ENCODE data around the gene PAX7.
A peak's percentile ranks its signal among the peaks of the same experiment; 100 is the strongest.
"Not testable (repeated sequence)": the region's sequence is repeated elsewhere in the genome, so short reads cannot be mapped to it uniquely, and the experiment has no call there.

The PAX7 gene

DNA sequence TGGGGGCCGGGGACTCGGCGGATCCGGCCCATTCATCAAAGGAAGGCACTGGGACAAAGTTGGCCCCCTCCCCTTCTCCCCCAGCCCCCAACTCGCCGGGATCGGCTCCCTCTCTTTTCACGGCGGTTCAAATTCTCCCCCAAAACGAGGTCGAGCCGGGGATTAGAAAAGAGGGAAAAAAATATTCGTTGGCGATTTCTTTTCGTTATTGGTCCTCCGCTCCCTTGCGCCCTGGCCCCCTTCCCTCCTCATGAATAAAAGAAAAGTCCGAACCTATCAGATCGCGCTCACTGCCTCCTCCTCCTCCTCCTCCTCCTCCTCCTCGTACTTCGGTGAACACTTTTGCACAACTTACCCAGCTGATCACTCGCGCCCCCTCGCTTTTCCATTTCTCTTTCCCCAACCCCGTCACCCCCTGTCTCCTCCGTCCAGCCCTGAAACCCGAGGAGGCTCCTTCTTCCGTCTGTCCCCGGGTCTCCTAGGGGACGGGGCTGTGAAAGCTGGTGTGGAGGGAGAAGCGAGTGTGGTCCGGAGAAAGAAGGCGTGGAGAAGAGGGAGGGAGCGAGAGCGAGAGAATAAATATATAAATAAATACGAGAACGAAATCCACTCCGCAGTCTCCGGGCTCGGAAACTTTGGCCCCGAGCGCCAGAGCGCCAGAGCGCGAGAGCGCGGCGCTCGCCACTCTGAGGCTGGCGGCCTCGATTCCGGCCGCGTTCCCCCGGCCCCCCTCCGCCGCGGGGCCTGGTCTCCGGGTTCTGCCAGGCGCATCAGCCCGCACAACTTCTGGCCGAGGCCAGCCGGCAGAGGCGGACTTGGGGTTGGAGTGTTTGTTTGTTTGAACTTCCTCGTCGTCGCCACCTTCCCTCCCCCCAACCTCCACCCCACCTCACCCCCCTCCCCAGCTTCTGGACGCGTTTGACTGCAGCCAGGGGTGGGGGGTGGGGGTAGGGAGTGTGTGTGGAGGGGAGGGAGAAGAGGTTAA lies at the start of gene PAX7:
PAX7 (plus strand) TSS at position 336 of the 985 bp plus-strand sequence. CDS start 758 bp downstream, outside the sequence.
- no peak for DNase-seq (ENCODE audit: low read depth in 2 of 2)

DNA sequence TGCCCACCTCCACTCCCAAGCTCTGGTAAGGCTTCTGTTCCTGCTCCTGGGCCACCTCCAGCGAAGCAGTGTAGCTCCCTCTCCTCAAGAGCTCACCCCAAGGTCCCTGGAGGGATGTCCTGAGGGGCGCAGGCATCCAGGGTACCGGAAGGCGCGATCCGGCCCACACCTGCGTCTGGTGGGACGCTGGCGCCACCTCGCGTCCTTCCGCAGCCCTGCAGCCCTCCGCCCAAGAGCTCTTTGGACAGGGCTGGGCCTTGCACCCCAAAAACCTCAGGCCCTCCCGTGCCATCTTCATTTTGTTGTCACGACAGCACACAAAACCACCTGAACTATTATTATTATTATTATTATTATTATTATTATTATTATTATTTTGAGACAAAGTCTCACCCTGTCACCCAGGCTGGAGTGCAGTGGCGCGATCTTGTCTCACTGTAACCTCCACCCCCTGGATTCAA lies 49.2 kb upstream of the PAX7 start:
- DNase-seq (ENCODE audit: low read depth in 2 of 2) = peak; percentile 15 to 44

DNA sequence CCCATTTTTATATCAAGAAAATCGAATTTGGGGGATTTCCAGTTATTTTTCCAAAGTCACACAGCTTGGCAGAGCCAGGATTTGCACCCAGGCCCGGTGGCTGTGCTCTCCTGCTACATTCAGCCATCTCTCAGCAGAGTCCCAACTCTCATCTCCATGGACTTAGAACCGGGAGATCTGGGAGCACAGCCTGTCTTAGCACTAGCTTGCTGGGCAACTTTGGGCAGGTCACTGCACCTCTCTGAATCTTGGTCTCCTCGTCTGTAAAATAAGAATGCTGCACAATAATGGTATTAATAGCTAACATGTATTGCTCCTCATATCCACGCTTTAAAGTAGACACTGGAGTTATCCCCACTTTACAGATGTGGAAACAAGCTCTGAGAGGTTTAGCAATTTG lies 47.8 kb upstream of the PAX7 start:
- no peak for DNase-seq (ENCODE audit: low read depth in 2 of 2)

DNA sequence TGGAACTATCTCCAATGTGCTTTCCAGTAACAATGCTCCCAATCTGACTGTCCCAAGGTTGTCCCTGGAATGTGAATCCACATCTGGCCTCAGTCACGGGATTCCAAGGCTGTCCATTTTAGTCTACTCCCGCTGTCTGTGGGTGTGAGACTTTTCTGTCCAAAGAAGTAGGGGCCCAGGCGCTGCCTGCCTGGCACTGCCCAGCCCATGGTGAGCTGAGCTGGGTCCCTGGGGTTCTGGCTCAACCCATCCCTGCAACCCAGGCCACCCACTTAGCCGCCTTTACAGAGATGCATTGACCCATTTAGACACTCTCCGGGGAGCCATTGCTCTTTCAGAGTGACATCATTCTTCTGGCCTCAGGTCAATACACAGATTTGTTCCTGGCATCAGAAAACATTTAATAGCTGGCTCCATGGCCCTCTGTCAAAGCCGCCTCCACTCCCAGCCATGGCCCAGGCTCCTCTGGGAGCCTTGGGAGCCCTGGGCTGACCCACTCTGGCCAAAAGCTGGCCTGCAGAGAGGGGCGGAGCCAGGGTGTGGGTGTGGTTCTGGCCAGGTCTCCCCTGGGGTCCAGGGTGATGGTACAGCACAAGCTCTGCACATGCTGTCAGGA lies 47.2 kb upstream of the PAX7 start:
- DNase-seq (ENCODE audit: low read depth in 2 of 2) = no peak

DNA sequence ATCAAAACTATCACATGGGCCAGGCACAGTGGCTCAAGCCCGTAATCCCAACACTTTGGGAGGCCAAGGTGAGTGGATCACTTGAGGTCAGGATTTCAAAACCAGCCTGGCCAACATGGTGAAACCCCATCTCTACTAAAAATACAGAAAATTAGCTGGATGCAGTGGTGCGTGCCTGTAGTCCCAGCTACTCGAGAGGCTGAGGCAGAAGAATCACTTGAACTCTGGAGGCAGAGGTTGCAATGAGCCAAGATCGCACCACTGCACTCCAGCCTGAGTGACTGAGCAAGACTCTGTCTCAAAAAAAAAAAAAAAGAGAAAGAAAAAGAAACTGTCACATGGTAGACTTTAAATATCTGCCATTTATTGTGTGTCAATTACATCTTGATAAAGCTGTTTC lies 44.6 kb upstream of the PAX7 start:
- not testable (repeated sequence) for DNase-seq (ENCODE audit: low read depth in 2 of 2)

DNA sequence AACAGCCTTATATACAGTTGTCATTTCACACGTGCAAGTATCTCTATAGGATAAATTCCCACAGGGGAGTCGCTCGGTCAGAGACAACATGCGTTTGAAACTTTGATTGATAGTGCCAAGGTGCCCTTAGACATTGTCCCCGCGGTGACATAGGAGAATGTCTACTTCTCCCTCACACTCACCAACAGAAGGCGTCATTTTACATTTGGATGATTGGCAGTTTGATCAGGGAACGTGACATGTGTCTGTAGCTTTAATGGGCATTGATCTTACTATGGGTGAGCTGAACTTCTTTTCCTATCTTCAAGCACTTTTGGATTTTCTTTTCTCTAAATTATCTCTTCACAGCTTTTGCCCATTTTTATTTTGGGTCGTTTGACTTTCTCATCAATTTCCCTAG lies 42.6 kb upstream of the PAX7 start:
- no peak for DNase-seq (ENCODE audit: low read depth in 2 of 2)

DNA sequence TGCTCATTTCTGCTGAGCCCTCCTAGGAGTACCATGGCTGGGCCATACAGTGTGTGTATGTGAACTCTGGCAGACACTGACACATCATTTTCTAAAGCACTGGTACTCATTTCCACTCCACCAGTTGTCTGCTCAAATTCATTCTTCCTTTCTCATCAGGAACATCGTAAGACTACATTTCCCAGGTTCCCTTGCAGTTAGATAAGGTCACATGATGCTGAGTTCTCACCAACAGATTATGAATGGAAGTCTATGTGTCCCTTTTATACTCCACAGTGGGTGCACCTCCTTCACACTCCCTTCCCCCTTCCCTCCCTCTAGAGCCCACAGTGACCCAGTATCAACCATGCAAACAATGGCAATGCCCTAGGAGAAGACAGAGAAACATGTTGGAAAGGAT lies 38.3 kb upstream of the PAX7 start:
- DNase-seq (ENCODE audit: low read depth in 2 of 2) = no peak

DNA sequence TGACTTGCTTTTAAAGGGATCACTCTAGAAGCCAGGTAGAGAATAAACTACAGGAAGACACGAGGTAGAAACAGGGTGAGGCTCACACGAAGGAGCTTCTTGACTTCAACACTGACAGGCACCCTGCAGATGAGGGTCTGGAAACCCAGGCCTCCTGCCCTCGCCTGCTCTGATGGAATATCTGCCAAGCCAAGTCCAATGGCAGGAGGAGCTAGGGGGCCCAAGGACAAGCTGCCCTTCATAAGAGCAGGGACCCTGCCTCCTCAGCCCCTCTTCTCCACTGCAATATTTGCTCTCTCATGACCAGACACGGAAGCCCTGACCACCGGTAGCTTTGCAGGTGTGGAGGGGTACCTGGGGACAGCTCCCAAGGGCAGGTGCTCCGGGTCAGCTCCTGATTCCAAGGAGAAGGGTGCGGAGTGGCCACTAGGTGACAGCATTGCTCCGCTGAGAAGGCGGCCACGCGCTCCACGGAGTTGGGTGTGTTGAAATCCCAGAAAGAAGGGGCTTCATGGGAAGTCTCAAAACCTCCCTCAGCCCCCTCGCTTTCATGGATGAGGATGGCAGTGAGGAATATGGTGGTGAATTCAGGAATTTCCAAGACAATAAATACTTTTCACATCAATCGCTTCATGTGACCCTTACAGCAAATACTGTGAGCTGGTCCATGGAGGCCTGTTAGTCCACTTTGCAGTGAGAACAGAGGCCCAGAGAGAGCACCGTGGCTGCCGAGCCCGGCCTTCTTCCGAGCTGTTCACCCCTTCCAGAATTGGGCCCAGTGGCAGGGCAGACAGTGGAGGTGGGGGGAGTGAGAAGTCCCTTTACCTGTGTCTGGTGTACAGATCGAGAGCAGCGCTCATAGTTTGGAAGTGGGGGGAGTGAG lies 33.2 kb upstream of the PAX7 start:
- peak; percentile 28 to 46 for DNase-seq (ENCODE audit: low read depth in 2 of 2)

DNA sequence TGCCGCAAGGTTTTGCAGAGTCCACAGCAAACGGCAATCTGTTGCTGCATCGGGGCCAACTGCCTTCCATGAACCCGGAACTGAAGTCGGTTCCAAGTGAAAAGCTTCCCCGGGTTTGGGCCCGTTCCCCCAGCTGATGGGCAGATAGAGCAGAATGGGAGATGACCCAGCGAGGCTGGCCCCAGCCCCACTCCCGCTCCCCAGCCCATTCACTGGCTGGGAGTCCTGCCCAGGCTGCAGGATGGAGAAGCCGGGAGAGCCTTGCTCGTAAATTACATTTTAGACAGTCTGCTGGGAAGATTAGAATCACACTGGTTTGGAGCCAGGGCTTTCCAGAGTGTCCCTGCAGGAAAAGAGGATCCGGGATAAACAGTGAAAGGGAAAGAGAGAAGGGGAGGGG lies 31.6 kb upstream of the PAX7 start:
- DNase-seq (ENCODE audit: low read depth in 2 of 2) = no peak

DNA sequence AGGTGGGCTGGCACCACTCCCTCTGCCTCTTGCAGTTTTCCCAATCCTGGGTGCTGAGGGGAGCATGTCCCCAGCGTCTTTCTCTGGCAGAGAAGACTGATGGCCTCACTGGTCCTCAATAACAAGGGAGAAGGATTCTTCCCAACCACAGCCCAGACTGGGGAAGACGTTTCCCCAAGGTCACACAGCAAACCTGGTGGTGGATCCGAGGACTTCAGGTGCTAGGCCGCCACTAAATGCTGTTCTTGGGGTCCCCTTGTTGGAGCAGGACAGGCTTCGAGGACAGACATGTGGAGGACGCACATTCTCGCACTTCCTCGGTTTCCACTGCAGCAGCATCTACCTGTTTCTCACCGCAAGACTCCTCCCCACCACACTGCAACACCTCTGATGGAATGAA lies 30.9 kb upstream of the PAX7 start:
- DNase-seq (ENCODE audit: low read depth in 2 of 2) = no peak

DNA sequence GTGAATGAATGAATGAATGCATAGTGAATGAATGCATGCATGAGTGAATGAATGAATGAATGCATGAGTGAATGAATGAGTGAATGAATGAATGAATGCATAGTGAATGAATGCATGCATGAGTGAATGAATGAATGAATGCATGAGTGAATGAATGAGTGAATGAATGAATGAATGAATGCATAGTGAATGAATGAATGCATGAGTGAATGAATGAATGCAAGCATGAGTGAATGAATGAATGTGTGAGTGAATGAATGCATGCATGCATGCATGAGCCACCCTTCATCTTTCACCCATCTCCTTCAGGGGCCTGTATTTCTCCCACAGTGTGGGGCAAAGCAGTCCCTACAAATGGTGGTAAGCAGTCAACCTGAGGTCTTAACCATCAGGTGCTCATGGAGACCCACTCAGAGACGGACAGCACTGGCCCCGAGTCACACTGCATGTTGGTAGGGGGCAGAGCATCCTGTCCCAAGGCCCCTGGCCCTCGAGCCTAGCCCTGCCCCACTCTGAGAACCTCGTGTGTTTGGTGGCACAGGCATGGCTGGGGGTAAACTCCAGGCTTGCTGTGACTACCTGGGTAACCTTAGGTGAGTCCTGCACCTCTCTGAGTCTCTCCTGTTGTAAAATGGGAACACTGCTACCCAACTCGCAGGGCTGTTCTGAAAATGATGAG lies 28.0 kb upstream of the PAX7 start:
- no peak for DNase-seq (ENCODE audit: low read depth in 2 of 2)

DNA sequence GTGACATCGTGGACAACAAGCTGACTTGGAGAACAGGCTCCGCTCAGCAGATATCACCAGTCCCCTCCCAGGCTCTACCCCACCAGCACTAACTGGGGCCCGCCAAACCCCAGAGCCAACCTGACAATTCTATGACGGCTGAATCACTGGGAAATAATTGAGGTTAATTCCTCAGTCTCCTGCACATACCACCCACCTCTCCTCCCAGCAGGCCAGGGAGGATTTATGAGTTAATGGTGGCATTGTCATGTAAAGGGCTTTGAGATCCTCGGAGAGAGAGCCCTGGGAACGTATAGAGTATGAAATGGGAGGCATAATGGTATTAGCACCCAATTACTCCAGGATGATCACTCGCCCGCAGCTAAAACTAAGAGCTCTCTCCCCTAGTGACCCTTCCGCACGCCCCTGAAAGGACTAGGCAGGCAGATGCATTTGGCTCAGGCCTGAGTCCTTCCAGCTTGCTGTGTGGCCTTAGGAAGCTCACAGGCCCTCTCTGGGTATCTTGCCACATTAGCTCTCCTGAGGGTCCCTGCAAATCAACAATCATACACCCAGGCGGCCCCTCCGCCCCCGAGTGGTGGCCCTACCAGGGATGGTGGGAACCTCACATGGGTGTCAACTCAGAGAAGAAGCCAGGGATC lies 27.3 kb upstream of the PAX7 start:
- no peak for DNase-seq (ENCODE audit: low read depth in 2 of 2)

DNA sequence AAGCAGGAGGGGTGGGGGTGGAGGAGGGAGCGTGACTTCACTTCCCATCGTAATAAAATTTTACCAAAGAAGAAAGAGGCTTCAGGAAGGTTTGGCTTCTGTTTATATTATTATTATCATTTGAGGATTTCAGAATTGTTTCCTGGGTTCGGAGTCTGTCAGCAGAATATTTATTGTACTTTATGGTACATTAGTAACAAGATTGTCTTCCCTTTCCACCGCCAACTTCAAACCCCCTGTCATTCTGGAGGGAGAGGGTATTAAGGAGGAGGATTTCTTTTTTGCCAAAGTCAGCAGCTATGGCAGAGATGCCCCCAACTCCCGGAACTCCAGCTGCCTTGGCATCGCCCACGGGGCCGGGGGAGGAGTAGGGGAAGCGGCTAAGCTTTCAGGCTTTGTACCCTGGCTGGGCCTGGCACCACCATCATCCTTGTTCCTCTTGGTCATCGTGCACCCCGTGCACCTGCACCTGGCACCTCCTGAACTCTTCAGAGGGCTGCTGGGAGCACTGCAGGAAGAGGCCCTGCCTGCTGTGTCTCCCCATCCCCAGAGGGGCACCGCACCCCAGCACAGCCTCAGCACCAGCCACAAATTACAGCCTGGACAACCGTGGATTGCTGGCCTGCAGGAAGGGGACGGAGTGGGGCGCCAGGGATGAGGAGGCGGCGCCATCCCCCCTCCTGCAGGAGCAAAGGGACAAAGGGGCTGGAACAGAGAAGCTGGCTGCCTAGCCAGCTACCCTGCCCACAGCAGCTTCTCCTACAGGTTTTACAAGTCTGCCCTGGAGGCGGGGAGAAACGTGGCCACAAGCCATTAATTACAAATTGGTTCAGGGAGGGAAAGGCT lies 24.0 kb upstream of the PAX7 start:
- DNase-seq (ENCODE audit: low read depth in 2 of 2) = no peak

DNA sequence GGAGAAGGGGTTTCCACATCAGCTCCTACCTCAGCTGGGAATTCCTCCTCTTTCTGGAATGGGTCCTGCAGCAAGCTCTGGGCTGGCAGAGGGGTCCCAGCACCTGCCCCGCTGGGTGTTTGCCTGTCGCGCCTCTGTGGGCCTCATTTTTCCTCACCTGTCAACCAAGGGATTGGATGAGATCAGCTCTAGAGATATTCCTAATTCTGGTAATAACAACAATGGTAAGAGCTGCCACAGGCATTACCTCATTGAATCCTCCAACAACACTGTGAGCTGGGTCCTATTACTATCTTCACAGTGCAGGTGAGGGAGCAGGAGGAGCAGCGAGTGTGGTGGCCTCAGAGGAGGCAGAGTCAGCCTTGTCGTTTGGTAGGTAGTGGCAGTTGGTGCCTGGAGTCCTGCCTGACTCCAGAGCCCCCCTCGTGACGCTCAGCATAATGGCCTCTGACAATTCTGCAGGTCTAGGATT lies 23.3 kb upstream of the PAX7 start:
- DNase-seq (ENCODE audit: low read depth in 2 of 2) = no peak

DNA sequence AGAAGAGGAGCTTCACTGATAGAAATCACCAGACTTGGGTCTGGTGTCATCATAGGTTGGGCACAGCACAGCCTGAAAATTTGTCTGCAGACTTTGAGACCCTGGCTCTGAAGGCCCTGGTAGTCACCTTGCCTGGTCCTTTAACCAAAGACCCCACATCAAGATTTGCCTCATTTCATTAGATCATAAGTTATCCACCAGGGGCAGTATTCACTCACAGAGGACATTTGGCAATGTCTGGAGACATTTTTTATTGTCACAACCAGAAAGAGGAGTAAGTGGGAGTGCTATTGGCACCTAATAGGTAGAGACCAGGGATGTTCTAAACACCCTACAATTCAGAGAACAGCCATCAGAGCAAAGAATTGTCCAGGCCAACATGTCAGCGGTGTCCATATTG lies 22.1 kb upstream of the PAX7 start:
- no peak for DNase-seq (ENCODE audit: low read depth in 2 of 2)

DNA sequence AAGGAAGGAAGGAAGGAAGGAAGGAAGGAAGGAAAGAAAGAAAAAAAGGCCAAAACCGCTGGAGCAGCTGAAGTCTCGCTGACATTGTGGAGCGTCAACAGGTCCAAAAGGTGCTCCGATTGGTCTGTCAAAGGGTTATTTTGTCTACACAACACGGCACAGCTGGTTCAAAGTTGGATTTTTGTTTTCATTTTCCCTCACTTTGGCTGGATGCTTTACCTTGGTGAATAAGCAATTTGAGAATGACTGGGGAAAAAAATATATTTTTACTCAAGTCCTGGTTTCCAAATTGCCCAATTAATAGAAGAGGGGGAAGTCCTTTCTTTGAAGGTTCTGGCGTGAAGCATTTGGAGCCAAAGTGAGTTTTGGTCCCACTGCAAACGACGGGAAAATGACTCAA lies 19.3 kb upstream of the PAX7 start:
- no peak for DNase-seq (ENCODE audit: low read depth in 2 of 2)

DNA sequence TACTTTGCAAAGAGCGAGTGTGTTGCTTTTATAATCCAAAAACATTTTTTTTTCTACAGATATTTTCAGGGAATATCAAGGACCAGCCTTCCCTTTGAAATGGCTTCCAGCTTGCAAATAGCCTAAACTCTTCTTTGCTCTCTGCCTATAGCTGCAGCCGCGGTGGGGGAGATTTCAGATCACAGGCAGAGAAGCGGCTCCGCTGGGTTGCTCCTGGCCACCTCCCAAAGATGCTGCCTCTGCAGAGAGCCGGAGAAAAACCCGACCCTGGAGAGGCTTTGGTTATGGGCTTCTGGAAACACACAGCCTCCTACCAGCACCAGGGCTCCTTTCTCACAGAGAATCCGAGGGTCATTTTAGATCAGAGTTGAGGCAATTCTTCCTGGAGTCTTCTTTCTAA lies 18.6 kb upstream of the PAX7 start:
- DNase-seq (ENCODE audit: low read depth in 2 of 2) = no peak

DNA sequence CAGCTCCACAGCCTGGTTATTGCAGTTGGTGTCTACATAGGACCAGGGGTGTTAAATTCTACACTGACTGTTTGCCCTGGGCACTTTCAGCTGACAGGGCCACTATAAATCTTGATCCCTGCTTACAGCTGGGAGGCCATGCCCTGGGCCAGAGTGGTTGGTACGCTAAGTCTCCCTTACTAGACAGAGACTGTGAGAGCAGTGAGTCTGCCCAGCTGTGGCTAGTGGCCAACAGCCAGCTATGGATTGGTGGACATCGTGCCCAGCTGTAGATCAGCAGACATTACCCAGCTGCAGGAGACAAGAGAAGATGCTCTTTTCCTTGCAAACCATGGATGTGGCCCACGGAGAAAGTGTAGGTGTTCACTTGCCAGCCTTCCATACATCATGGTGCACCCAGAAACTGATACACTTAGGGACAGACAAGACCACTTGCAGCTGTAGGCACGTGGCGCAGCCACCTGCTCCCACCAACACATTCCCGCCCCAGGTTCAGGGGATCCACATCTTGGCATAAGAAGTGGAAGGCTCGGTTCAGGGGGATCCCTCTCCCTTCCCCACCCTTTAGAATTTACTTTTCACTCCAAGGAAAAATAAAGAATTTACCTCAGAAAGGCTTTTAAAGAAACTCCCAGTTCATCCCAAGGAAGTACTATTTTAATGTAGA lies 16.4 kb upstream of the PAX7 start:
- no peak for DNase-seq (ENCODE audit: low read depth in 2 of 2)

All from stimulated activated CD4-positive, alpha-beta T cell treated with anti-CD3 and anti-CD28 coated beads, Interleukin-12 subunit alpha, Interleukin-12 subunit beta, amount 100 ng/mL, for 24 hours (primary cell).